Progenitor cell of endocrine pancreas (in vitro differentiated cells): ENCODE results near the gene GSTO1. TPM values are rescaled to one million over a fixed set of nuclear protein-coding genes. Genes with fewer than 3 reads are reported as not detected.

ENCODE experiments used
- DNase-seq: peaks from one replicate; pipeline ENCODE4 v3.0.0; 2021; ENCODE audit warnings: low spot score; ENCODE audit not compliant: unreplicated experiment
- H3K27ac Mint-ChIP-seq: 2 replicates; pipeline ENCODE4 v1.8.0; 2021; ENCODE audit warnings: mild to moderate bottlenecking, moderate library complexity, mixed read lengths
- H3K27me3 Mint-ChIP-seq: 2 replicates; pipeline ENCODE4 v1.8.0; 2021; ENCODE audit warnings: mixed read lengths
- H3K36me3 Mint-ChIP-seq: 2 replicates; pipeline ENCODE4 v1.8.0; 2022; ENCODE audit warnings: mixed read lengths; ENCODE audit not compliant: insufficient read depth
- H3K4me1 Mint-ChIP-seq: 2 replicates; pipeline ENCODE4 v1.8.0; 2021; ENCODE audit warnings: low read depth, mixed read lengths
- H3K4me3 Mint-ChIP-seq: 2 replicates; pipeline ENCODE4 v1.8.0; 2021; ENCODE audit warnings: low read depth, mild to moderate bottlenecking, moderate library complexity, mixed read lengths
- H3K9me3 Mint-ChIP-seq: 2 replicates; pipeline ENCODE4 v1.8.0; 2021; ENCODE audit warnings: low read depth, mixed read lengths
- CTCF ChIP-seq: fragments of 200-600 bp; sonication (generic); IDR thresholded peaks from one replicate; pipeline ENCODE4 v1.5.0; 2021; ENCODE audit warnings: antibody characterized with exemption, mild to moderate bottlenecking; ENCODE audit not compliant: unreplicated experiment
- total RNA-seq: library from RNA; stranded (reverse); gene quantifications from 2 replicates; pipeline ENCODE4 v1.2.1, GENCODE V29; 2021

The GSTO1 gene
- total RNA-seq, 1 donor from 2014 or later = 107 TPM

GRCh38 chr10:104300736-104301292, 46.1 kb downstream of the GSTO1 start:
- H3K27ac Mint-ChIP-seq = peak overlapping the region; percentile 84
- no peak for TF ChIP-seq CTCF

GRCh38 chr10:104301907-104302690, 47.4 kb downstream of the GSTO1 start:
- no peak for TF ChIP-seq CTCF
- no peak overlapping the region for H3K27ac Mint-ChIP-seq
- H3K4me1 Mint-ChIP-seq = peaks cover 1% of the 10 kb centered on the region
- H3K27me3 Mint-ChIP-seq = peaks cover 5% of the 10 kb centered on the region
- no peak overlapping the region for H3K4me3 Mint-ChIP-seq
- H3K9me3 Mint-ChIP-seq = peaks cover 5% of the 10 kb centered on the region
- DNase-seq = no peak
- H3K36me3 Mint-ChIP-seq = peaks cover 3% of the 10 kb centered on the region

More at GRCh38 chr10:104300736-104301292, 46.1 kb downstream of the GSTO1 start:
- H3K27me3 Mint-ChIP-seq = peaks cover 2% of the 10 kb centered on the region
- peaks cover 5% of the 10 kb centered on the region for H3K9me3 Mint-ChIP-seq
- peaks cover 1% of the 10 kb centered on the region for H3K4me1 Mint-ChIP-seq
- peaks cover 3% of the 10 kb centered on the region for H3K36me3 Mint-ChIP-seq
- H3K4me3 Mint-ChIP-seq = no peak overlapping the region
- DNase-seq = no peak

GRCh38 chr10:104303594-104304355, 49.1 kb downstream of the GSTO1 start:
- peaks cover 3% of the 10 kb centered on the region for H3K36me3 Mint-ChIP-seq
- H3K9me3 Mint-ChIP-seq = peaks cover 5% of the 10 kb centered on the region
- H3K4me1 Mint-ChIP-seq = peaks cover 1% of the 10 kb centered on the region

GRCh38 chr10:104304356-104304745, 49.7 kb downstream of the GSTO1 start:
- Mint-ChIP-seq H3K36me3 (peaks cover 3% of the 10 kb centered on the region), H3K9me3 (peaks cover 5% of the 10 kb centered on the region), H3K27me3 (peaks cover 5% of the 10 kb centered on the region), H3K4me1 (peaks cover 1% of the 10 kb centered on the region), H3K27ac (no peak overlapping the region), H3K4me3 (no peak overlapping the region)
- no peak for DNase-seq
- TF ChIP-seq CTCF = no peak

More at GRCh38 chr10:104303594-104304355, 49.1 kb downstream of the GSTO1 start:
- TF ChIP-seq CTCF = no peak
- Mint-ChIP-seq H3K27me3 (peaks cover 5% of the 10 kb centered on the region), H3K4me3 (no peak overlapping the region), H3K27ac (no peak overlapping the region)
- DNase-seq = no peak

- no peak overlapping the region for H3K27ac Mint-ChIP-seq
- TF ChIP-seq CTCF = no peak
- peaks cover 3% of the 10 kb centered on the region for H3K36me3 Mint-ChIP-seq
- H3K4me3 Mint-ChIP-seq = no peak overlapping the region
- H3K27me3 Mint-ChIP-seq = peaks cover 5% of the 10 kb centered on the region
- peaks cover 5% of the 10 kb centered on the region for H3K9me3 Mint-ChIP-seq
- DNase-seq = no peak
- peaks cover 1% of the 10 kb centered on the region for H3K4me1 Mint-ChIP-seq
Observed at GRCh38 chr10:104304927-104305326, 50.2 kb downstream of the GSTO1 start.
